ENCODE data around the gene HJURP.

Gene HJURP

DNA sequence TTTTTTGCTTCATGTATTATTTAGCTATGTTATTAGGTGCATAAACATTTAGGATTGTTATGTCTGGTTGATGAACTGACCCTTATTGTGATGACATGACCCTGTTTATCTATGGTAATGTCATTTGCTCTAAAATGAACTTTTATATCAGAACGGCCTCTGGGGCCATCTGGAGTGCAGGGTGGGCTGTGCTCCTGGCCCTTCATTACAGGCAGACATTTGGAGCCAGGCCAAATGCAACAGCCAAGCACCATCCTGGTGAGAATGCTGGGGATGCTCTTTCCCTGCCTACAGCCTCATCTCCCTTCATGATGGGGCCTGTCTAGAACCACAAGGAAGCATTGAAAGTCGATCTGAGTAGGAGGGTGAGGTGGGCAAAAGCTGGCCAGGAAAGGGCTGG, 38.0 kb downstream of the HJURP start:
- no peaks in the 10 kb centered on the region for H3K36me3 ChIP-seq (ENCODE audit: control insufficient read depth, insufficient read depth, low read length)
- no peak overlapping the region for H3K4me3 ChIP-seq (ENCODE audit: low read length)
- no peak overlapping the region for H3K9ac ChIP-seq (ENCODE audit: low read length)
- no peaks in the 10 kb centered on the region for H3K9me3 ChIP-seq (ENCODE audit: control insufficient read depth, low read length)
- no peaks in the 10 kb centered on the region for H3K27me3 ChIP-seq (ENCODE audit: control insufficient read depth, insufficient read depth, low read length)
- no peaks in the 10 kb centered on the region for H3K4me1 ChIP-seq (ENCODE audit: control insufficient read depth, insufficient read depth, low read length)

DNA sequence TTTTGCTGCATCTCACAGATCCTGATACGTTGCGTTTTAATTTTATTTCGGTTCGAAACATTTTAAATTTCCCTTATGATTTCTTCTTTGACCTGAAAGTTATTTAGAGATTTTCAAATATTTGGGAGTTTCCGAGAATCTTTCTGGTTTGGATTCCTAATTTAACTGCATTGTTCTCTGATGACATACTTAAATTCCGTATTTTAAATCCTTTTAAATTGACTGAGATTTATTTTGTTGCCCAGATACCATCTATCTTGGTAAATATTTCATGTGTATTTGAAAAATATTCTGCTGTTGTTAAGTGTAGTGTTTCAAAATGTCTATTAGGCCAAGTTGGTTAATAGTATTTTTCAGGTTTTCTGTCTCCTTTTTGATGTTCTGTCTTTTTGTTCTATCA, 38.5 kb downstream of the HJURP start:
- H3K36me3 ChIP-seq (ENCODE audit: control insufficient read depth, insufficient read depth, low read length) = no peaks in the 10 kb centered on the region
- H3K4me1 ChIP-seq (ENCODE audit: control insufficient read depth, insufficient read depth, low read length) = no peaks in the 10 kb centered on the region
- H3K9me3 ChIP-seq (ENCODE audit: control insufficient read depth, low read length) = no peaks in the 10 kb centered on the region
- no peak overlapping the region for H3K4me3 ChIP-seq (ENCODE audit: low read length)
- no peak overlapping the region for H3K9ac ChIP-seq (ENCODE audit: low read length)
- H3K27me3 ChIP-seq (ENCODE audit: control insufficient read depth, insufficient read depth, low read length) = no peaks in the 10 kb centered on the region

DNA sequence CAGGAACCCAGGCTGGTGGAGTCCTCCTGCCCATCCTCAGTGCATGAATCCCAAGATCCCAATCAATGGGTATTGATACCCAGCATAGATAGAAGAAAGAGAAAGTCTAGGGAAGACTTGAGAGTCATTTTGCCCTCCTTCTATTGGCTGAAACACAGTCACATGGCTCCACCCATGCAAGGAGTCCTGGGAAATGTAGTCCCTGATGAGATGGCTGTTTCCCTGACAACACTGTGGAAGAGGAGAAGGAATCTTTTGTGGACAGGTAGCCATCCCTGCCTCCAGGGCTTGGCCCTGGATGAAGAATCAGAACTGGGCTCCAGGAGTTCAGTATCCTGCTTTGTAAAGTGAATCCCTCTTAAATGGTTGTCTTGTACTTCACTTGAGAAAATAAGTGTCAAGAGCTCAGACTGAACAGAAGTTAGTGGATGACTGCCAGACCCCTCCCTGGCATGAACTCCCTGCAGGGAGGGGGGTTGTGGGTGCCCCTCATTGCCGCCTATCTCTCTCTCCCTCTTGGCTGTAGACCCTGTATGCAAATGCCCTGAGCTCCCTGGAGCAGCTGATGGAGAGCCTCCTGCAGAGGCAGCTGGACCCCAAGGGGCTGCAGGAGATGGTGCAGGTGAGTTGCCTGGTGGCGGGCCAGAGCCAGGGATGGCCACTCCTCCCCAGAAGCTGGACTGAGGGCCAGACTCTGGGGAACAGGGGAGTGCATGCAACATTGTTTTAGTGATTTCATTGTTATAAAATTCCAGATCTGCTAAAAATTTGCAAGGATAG, 40.1 kb downstream of the HJURP start:
- Histone ChIP-seq H3K4me1 (ENCODE audit: control insufficient read depth, insufficient read depth, low read length) (no peaks in the 10 kb centered on the region), H3K4me3 (ENCODE audit: low read length) (no peak overlapping the region), H3K27me3 (ENCODE audit: control insufficient read depth, insufficient read depth, low read length) (no peaks in the 10 kb centered on the region), H3K9ac (ENCODE audit: low read length) (no peak overlapping the region), H3K9me3 (ENCODE audit: control insufficient read depth, low read length) (no peaks in the 10 kb centered on the region), H3K36me3 (ENCODE audit: control insufficient read depth, insufficient read depth, low read length) (no peaks in the 10 kb centered on the region)

DNA sequence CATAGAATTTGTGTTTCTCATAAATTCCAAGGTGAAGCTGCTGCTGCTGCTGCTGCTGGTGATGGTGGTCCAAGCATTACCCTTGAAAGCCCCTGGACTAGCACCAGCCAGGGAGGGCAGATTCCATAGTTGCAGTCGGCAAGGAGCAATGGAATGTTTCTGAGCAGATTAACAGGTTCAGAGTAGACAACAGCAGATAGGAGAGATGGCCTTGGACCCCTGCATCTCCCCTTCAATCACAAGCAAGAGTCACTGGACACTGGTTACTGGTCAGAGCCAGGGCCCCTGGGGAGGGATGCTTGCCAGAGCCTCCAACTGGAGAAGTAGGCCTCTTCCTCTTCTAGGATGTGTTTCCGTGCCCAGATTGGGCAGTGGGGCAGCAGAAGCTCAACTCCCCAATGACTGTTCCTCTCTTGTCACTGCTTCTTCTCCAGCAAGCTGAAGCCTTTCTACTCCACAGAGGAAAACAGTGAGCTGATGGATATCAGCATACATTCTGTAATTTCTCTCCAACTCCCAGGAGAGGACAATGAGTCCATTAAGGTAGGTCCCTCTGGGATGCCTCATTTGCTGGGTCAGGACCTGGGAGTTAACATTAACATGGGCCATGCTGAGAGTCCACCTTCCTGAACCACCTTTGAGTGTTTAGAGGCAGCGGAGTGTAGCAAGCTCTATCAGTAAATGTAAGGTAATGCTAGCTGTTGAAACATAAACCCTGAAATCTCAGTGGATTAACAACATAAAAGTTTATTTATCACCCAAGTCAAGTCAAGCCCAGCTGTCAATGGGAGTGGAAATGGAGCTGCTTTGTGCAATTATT, 40.9 kb downstream of the HJURP start:
- no peaks in the 10 kb centered on the region for H3K9me3 ChIP-seq (ENCODE audit: control insufficient read depth, low read length)
- H3K27me3 ChIP-seq (ENCODE audit: control insufficient read depth, insufficient read depth, low read length) = no peaks in the 10 kb centered on the region
- no peak overlapping the region for H3K9ac ChIP-seq (ENCODE audit: low read length)
- H3K4me1 ChIP-seq (ENCODE audit: control insufficient read depth, insufficient read depth, low read length) = no peaks in the 10 kb centered on the region
- H3K4me3 ChIP-seq (ENCODE audit: low read length) = no peak overlapping the region
- H3K36me3 ChIP-seq (ENCODE audit: control insufficient read depth, insufficient read depth, low read length) = no peaks in the 10 kb centered on the region

DNA sequence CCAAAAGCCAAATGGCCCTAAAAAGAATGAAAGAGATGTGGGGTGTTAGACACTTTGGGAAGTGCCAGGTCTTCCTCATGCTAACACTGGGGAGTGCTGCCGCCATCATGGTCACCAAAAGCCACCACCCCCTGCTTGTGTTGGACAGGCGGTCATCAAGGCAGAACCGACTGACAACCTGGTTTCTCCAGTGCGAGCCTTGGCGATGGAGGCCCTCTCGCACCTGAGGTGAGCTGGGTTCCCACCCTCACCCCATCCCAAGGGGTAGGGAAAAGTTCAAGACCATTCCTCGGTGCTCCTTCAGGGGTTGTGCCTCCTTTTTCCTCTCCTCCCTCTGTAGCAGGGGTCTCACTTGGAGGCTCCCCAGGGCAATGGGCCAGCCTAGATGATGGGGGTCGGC, 42.6 kb downstream of the HJURP start:
- H3K4me3 ChIP-seq (ENCODE audit: low read length) = no peak overlapping the region
- H3K4me1 ChIP-seq (ENCODE audit: control insufficient read depth, insufficient read depth, low read length) = no peaks in the 10 kb centered on the region
- H3K9me3 ChIP-seq (ENCODE audit: control insufficient read depth, low read length) = no peaks in the 10 kb centered on the region
- no peaks in the 10 kb centered on the region for H3K27me3 ChIP-seq (ENCODE audit: control insufficient read depth, insufficient read depth, low read length)
- no peaks in the 10 kb centered on the region for H3K36me3 ChIP-seq (ENCODE audit: control insufficient read depth, insufficient read depth, low read length)
- H3K9ac ChIP-seq (ENCODE audit: low read length) = no peak overlapping the region

DNA sequence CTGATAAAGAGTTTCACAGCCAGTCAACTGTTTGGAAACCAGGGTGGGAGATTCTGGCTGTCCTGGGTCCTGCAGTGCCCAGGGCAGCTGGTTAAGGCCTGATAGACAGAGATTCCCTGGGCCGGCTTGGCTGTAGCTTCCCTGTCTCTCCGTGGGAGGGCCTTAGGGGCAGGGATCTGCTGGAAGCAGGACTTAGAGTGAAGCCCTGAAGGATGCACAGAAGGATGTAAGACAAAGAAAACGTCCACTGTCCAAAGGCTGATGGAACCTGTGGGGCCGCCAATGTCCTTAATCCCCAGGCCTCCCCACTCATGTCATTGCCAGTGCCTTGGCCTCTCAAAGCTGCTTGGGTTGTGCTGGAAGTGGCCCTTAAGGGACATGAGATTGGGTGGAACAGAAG, 43.2 kb downstream of the HJURP start:
- no peaks in the 10 kb centered on the region for H3K9me3 ChIP-seq (ENCODE audit: control insufficient read depth, low read length)
- no peaks in the 10 kb centered on the region for H3K36me3 ChIP-seq (ENCODE audit: control insufficient read depth, insufficient read depth, low read length)
- no peaks in the 10 kb centered on the region for H3K4me1 ChIP-seq (ENCODE audit: control insufficient read depth, insufficient read depth, low read length)
- no peak overlapping the region for H3K9ac ChIP-seq (ENCODE audit: low read length)
- H3K4me3 ChIP-seq (ENCODE audit: low read length) = no peak overlapping the region
- H3K27me3 ChIP-seq (ENCODE audit: control insufficient read depth, insufficient read depth, low read length) = no peaks in the 10 kb centered on the region

DNA sequence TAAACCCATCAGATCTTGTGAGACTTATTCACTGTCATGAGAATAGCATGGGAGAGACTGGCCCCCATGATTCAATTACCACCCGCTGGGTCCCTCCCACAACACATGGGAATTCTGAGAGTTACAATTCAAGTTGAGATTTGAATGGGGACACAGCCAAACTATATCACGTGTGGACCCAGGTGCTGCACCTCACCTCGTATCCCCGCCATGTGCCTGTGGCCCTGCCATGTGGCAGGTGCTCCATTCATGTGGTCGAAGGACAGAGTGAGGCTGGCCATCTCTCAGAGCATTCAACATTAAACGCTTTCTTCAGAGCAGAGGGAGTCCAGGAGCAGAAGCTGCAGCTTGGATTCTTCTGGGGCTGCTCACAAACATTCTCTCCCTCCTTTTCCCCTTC, 44.0 kb downstream of the HJURP start:
- H3K9me3 ChIP-seq (ENCODE audit: control insufficient read depth, low read length) = no peaks in the 10 kb centered on the region
- no peaks in the 10 kb centered on the region for H3K4me1 ChIP-seq (ENCODE audit: control insufficient read depth, insufficient read depth, low read length)
- no peak overlapping the region for H3K4me3 ChIP-seq (ENCODE audit: low read length)
- no peaks in the 10 kb centered on the region for H3K27me3 ChIP-seq (ENCODE audit: control insufficient read depth, insufficient read depth, low read length)
- H3K36me3 ChIP-seq (ENCODE audit: control insufficient read depth, insufficient read depth, low read length) = no peaks in the 10 kb centered on the region
- H3K9ac ChIP-seq (ENCODE audit: low read length) = no peak overlapping the region

DNA sequence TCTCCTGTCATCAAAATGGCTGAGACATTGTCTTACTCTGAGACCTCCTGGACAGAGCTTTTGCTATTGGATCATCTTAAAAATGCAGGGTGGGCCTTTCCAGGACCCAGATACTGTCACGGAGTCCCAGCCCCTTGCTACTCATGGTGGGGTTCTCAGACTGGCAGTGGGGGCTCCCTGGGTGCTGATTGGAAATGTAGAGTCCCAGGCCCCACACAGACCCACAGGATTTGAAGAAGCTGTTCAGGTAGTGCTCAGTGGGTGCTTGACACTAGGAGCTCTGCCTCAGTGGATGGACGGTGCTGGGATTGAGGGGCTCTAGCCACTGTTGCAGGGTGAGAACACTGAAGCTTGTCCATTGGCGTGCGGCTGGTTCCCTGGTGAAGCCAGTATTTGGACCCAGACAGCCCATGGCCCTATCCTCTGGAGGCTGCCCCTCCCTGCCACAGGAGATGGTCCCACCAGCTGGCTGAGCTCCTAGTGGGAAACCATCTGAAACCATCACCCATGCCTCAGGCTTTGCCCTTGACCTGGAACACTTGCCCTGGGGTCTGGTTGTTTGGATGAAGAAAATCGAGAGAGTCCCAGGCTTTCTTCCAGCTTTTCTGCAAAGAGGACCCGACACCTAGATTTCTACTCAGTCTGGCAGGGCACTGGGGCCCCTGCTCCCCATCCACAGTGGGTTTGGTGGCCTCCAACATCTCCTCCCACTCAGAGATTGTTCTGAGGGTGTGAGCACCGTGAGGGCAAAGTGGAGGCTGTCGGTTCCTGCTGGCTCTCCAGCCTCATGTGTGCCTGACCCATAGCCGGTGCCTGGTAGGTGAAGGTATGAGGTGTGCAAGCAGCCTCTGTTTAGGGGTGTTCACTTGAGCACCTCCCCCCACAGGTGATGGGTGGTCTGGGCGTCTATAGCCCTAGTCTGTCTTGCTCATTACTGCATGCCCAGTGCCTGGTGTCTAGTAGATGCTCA, 46.1 kb downstream of the HJURP start:
- no peaks in the 10 kb centered on the region for H3K36me3 ChIP-seq (ENCODE audit: control insufficient read depth, insufficient read depth, low read length)
- H3K27me3 ChIP-seq (ENCODE audit: control insufficient read depth, insufficient read depth, low read length) = no peaks in the 10 kb centered on the region
- H3K4me3 ChIP-seq (ENCODE audit: low read length) = no peak overlapping the region
- H3K9me3 ChIP-seq (ENCODE audit: control insufficient read depth, low read length) = no peaks in the 10 kb centered on the region
- no peaks in the 10 kb centered on the region for H3K4me1 ChIP-seq (ENCODE audit: control insufficient read depth, insufficient read depth, low read length)
- H3K9ac ChIP-seq (ENCODE audit: low read length) = no peak overlapping the region

DNA sequence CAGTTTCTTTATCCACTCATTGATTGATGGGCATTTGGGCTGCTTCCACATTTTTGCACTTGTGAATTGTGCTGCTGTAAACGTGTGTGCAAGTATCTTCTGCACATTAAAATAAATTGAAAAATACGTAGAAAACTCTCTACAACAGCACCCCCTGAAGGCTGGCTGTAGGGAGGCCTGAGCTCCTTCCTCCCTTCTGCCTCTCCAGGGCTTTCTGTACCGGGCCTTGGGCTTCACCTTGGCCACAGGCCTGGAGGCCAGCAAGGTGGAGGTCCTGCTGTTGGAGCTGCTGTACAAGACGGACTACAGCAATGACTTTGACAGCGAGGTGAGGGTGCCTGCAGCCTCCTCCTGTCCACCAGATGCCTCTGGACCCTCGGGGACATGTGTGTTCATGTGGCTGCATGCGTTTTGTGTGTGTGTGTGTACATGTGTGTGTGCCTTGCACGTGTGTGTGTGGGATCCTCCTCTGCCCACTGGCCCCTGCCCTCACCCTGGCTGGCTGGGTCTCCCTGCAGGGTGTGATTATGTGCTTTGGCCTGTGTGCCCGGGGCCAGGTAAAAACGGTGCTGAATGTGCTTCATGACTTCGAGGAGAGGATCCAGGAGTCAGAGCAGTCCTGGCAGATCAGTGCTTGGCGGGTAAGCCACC, 47.0 kb downstream of the HJURP start:
- H3K9ac ChIP-seq (ENCODE audit: low read length) = no peak overlapping the region
- no peaks in the 10 kb centered on the region for H3K27me3 ChIP-seq (ENCODE audit: control insufficient read depth, insufficient read depth, low read length)
- H3K4me3 ChIP-seq (ENCODE audit: low read length) = no peak overlapping the region
- H3K36me3 ChIP-seq (ENCODE audit: control insufficient read depth, insufficient read depth, low read length) = no peaks in the 10 kb centered on the region
- no peaks in the 10 kb centered on the region for H3K9me3 ChIP-seq (ENCODE audit: control insufficient read depth, low read length)
- H3K4me1 ChIP-seq (ENCODE audit: control insufficient read depth, insufficient read depth, low read length) = no peaks in the 10 kb centered on the region

DNA sequence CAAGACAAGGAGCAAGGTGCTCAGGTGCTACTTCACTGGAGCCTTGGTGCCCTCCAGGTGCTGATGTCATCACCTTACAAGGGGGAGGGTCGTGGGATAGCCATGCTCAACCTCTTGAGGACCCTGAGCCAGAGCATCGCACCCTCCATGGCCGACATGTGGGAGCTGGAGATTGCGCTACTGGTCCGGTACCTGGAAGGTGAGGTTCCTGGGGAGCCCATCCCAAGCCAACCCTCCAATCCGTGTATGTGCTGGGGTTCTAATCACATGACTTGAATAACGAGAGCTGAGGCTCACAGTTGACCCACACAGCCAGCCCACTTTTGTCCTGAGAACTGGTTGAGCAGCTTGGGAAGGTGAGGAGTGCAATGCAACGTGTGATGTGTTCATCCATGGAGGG, 50.3 kb downstream of the HJURP start:
- Histone ChIP-seq H3K27me3 (ENCODE audit: control insufficient read depth, insufficient read depth, low read length) (no peaks in the 10 kb centered on the region), H3K9me3 (ENCODE audit: control insufficient read depth, low read length) (no peaks in the 10 kb centered on the region), H3K4me3 (ENCODE audit: low read length) (no peak overlapping the region), H3K4me1 (ENCODE audit: control insufficient read depth, insufficient read depth, low read length) (no peaks in the 10 kb centered on the region), H3K9ac (ENCODE audit: low read length) (no peak overlapping the region), H3K36me3 (ENCODE audit: control insufficient read depth, insufficient read depth, low read length) (no peaks in the 10 kb centered on the region)

DNA sequence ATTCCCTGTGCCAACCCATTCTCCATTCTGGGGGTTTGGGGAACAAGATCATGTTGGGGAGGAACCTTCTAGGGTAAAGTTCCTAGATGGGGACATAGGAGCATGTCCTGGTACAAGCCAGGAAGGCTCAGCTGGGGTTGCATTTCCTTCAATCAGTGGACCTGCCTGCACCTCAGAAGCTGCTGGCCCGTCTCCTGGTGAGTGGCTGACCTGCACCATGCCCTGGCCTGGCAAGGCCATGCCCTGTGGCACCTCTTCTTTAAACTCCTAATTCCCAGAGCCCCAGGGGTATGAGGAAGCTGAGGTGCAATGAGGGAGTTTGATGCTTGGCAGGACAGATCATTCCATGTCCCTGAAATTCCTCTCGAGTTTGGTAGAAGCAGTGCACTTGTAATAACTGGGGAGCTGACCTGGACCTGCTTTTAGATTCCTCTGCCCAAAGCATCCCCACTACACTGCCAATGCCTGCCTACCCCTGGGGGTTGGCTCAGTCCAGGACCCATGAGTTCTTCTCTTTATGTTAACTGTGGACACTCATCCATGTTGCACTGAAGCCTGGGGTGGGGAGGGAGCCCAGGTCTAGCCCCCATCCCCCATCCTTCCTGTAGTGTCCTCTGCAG, 50.9 kb downstream of the HJURP start:
- no peak overlapping the region for H3K9ac ChIP-seq (ENCODE audit: low read length)
- no peak overlapping the region for H3K4me3 ChIP-seq (ENCODE audit: low read length)
- H3K4me1 ChIP-seq (ENCODE audit: control insufficient read depth, insufficient read depth, low read length) = no peaks in the 10 kb centered on the region
- no peaks in the 10 kb centered on the region for H3K9me3 ChIP-seq (ENCODE audit: control insufficient read depth, low read length)
- no peaks in the 10 kb centered on the region for H3K27me3 ChIP-seq (ENCODE audit: control insufficient read depth, insufficient read depth, low read length)
- no peaks in the 10 kb centered on the region for H3K36me3 ChIP-seq (ENCODE audit: control insufficient read depth, insufficient read depth, low read length)
